COR-L47 (cell line): Measurements from ENCODE around the gene KRT35.

Experiments used
- DNase-seq: peaks from one replicate; lab custom pipeline; 2025; lab: John Stamatoyannopoulos, UW

KRT35 gene

DNA sequence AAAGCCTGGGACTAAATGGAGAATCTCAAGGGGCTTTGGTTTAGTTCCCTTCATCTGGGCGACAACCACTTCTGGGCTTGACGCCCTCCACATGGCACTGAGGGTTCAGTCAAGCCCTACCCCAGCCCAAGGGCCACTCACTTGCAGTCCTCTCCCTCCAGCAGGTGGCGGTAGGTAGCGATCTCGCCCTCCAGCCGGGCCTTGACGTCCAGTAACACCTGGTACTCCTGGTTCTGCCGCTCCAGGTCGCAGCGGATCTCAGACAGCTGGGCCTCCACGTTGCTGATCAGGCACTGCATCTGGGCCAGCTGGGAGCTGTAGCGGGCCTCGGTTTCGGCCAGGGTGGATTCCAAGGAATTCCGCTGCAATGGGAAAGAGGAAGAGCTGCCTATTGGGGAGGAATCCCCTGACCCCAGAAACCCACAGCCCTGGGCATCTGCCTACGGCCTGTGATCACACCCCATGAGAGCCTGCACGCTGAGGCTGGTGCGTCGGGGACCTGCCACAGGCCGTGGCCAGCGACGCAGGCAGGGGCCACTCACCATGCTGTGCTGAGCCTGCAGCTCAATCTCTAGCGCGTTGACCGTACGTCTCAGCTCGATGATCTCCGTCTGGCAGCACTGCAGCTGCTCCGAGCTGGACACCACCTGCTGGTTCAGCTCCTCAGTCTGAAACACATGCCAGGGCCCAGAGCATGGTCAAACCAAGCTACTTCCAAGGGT lies 6.0 kb upstream of the KRT35 start:
- no peak for DNase-seq

- no peak for DNase-seq
These were observed 5.4 kb upstream of the KRT35 start for GRCh38 chr17:41486316-41486715.

DNA sequence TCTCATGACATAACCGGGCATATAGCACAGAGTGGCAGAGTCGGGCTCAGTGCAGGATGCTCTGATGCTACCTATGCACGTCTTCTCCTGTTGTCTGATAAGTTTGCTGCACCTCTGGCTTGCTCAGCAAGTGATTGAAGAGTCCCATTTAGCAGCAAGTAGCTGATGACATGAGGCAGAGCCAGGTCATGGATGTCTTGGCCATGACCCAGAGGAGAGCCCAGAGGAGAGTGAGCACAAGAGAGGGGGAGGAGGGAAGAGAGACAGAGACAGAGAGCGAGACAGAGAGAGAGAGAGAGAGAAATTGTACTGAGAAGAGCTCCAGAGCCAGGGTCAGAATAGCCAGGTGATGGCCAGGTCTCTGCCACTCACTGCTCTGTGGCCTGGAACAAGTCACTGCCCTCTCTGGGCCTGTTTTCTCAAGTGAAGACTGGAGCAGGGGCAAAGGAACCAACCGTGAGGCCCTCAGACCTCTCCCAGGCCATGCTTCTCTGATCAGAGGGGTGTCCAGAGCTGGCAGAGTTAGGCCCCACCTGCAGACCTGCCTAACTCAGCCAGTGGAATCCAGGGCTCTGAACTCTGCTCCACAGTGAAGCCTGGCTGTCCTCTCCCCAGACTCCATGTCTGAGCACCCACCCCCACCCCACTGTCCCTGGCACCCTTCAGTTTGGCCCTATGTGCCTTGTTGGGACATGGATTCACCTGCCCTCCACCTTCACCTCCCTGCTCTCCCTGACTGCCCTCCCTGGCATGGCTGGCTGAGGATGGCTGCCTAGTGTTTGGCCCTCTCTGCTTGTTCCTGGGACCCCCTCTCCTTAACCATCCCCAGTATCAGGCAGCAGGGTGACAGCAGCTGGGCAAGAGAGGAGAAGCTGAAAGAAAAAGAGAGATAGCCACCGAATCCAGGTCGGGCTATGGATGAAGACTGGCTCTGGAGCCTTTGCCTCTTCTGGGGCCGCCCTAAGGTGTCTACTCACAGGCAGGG lies 4.3 kb upstream of the KRT35 start:
- DNase-seq = no peak

GRCh38 chr17:41483991-41484826 lies 3.3 kb upstream of the KRT35 start:
- DNase-seq = no peak

- DNase-seq = no peak
These were observed 2.6 kb upstream of the KRT35 start for GRCh38 chr17:41483531-41483930.

GRCh38 chr17:41480581-41480980 lies 370 bp downstream of the KRT35 start:
- DNase-seq = no peak

- no peak for DNase-seq
These were observed 815 bp downstream of the KRT35 start for GRCh38 chr17:41480136-41480535.

GRCh38 chr17:41478237-41478636 lies 2.7 kb downstream of the KRT35 start:
- no peak for DNase-seq

- no peak for DNase-seq
These were observed 3.8 kb downstream of the KRT35 start for GRCh38 chr17:41476866-41477815.

DNA sequence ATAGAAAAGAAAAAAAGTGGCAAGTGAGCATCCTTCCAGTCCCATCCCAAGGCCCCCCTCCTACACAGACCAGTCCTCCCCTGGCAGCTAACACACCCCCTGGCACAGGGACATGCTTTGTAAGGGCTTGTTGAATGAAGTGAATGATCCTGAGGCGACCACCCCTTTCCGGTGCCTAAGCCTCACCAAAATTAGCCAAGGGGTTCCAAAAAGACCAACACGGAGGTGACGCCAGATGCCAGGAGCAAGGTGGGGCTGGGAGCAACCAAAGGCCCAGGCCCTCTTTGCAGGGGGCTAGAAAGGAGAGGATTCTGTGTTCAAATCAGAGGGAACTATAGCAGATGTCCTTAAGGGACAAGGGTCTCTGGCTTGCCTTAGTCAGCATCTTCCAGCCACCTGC lies 5.5 kb downstream of the KRT35 start:
- DNase-seq = no peak

GRCh38 chr17:41474863-41475262 lies 6.1 kb downstream of the KRT35 start:
- no peak for DNase-seq

DNA sequence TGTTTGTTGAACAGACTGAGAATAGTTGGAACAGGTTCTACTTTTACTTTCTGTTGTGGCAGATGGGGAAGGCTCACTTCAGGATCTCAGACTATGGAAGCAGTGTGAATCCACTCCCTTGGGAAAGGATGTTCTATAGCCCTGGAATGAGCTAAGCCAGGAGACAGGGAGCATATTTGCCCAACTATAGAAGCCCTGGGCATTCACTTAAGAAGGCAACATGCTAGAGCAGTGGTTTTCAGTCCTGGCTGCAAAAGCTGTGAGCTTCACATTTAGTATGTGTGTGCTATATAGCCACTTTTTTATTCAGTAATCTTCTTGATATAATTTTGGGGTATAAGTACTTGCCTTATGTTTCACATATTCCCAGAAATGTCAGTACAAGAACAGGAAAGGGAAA lies 12.6 kb downstream of the KRT35 start:
- DNase-seq = no peak

- no peak for DNase-seq
These were observed 13.4 kb downstream of the KRT35 start for GRCh38 chr17:41467561-41467960.

GRCh38 chr17:41466988-41467387 lies 14.0 kb downstream of the KRT35 start, which contains the start of gene KRT32:
KRT32 (minus strand) TSS chr17:41467386; CDS start chr17:41467325, 61 bp downstream.
- no peak for DNase-seq

DNA sequence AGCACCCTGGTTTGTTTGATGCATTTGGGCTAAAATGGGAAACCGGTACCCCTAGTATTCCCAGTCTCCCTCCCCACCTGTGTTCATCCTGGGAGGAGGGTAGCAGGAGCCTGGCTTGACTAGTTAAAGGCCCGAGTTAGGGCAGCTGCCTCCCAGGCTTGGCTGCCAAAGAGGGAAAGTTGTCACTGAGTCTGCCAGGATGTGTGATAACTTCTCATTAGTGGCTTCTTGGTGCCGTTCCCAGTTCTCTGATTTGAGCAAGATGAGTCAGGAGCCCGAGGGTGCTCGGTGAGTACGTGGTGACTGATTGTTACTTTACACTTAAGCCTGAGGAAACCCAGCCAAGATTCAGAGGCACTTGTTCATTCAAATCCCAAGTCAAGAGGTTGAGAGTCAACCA lies 16.3 kb downstream of the KRT35 start:
- peak; percentile 33 for DNase-seq

- no peak for DNase-seq
These were observed 16.8 kb downstream of the KRT35 start for GRCh38 chr17:41464173-41464572.

- no peak for DNase-seq
These were observed 17.2 kb downstream of the KRT35 start for GRCh38 chr17:41463746-41464145.

DNA sequence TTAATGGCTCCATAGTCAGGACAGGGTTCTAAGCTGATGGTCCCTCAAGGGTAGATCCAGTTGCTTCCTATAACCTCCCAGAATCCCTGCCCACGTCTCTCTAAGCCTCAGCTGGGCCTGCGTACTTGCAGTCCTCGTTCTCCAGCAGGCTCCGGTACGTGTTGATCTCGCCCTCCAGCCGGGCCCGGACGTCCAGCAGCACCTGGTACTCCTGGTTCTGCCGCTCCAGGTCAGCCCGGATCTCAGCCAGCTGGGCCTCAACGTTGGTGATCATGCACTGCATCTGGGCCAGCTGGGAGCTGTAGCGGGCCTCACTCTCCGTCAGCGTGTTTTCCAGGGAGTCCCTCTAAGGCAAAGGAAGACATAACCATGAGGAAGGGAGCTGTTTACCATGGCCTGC lies 18.2 kb downstream of the KRT35 start:
- DNase-seq = no peak

GRCh38 chr17:41457676-41458075 lies 23.3 kb downstream of the KRT35 start:
- DNase-seq = no peak

DNA sequence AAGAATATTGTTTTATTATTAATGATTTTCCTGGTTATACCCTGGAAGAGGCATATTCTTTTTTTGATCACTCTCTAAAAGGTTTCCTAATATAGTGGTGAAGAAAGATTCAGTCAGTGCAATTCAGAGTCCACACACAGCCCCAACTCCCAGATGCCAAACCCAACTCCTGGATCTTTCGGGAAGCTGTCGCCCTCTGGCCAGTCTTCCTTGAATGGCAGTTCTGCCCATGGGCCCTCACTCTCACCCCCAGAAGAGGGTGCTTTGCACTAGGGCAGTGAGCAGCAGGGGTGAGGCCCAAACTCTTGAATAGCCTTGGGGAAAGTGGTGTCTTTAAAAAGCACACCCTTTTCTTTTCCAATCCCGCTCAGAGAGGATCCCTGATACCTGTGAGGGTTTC lies 24.7 kb downstream of the KRT35 start:
- DNase-seq = no peak

GRCh38 chr17:41455236-41455635 lies 25.7 kb downstream of the KRT35 start:
- no peak for DNase-seq
